HEK293 (cell line): ENCODE results near the gene PRKAR2B.

ENCODE experiments used
- SP2 ChIP-seq: fragments of 450-650 bp; formaldehyde crosslinking; IDR thresholded peaks from 2 replicates; pipeline ENCODE4 v1.5.1; 2016; ENCODE audit warnings: missing biosample characterization, missing genetic modification characterization
- TCF7L2 ChIP-seq: IDR thresholded peaks from 2 replicates; pipeline ENCODE4 v1.6.1; 2011; ENCODE audit warnings: low read depth, mild to moderate bottlenecking, inconsistent platforms, low read length, moderate library complexity, borderline replicate concordance
- ZBTB11 ChIP-seq: fragments of 450-650 bp; formaldehyde crosslinking; conservative IDR thresholded peaks from 2 replicates; pipeline ENCODE4 v1.5.1; 2016; ENCODE audit warnings: low read depth, missing biosample characterization, missing genetic modification characterization
- ZEB2 ChIP-seq: fragments of 450-650 bp; formaldehyde crosslinking; IDR thresholded peaks from 2 replicates; pipeline ENCODE4 v1.5.1; 2016; ENCODE audit warnings: missing biosample characterization, missing genetic modification characterization
- ZFP41 ChIP-seq: fragments of 450-650 bp; formaldehyde crosslinking; IDR thresholded peaks from 2 replicates; pipeline ENCODE4 v1.5.1; 2016; ENCODE audit warnings: missing biosample characterization, missing genetic modification characterization, borderline replicate concordance
- ZNF114 ChIP-seq: fragments of 450-650 bp; formaldehyde crosslinking; IDR thresholded peaks from 2 replicates; pipeline ENCODE4 v1.5.0; 2017; ENCODE audit warnings: missing biosample characterization, missing genetic modification characterization
- ZNF274 ChIP-seq, 2 experiments: fragments of 200-500 bp in 1 of 2; fragments of 450-650 bp in 1 of 2; sonication (Bioruptor generic) in 1 of 2; formaldehyde crosslinking in 1 of 2; IDR thresholded peaks; 2 replicates each; pipeline versions ENCODE4 v1.5.1 to v1.6.1; 2014 to 2016; ENCODE audit warnings: borderline replicate concordance in 1 of 2, inconsistent platforms in 1 of 2, low read length in 1 of 2, missing biosample characterization in 1 of 2, missing genetic modification characterization in 1 of 2
- ZNF280D ChIP-seq: fragments of 450-650 bp; formaldehyde crosslinking; IDR thresholded peaks from 2 replicates; pipeline ENCODE4 v1.5.1; 2016; ENCODE audit warnings: missing biosample characterization, missing genetic modification characterization
- ZNF311 ChIP-seq: fragments of 450-650 bp; formaldehyde crosslinking; IDR thresholded peaks from 2 replicates; pipeline ENCODE4 v1.5.1; 2017; ENCODE audit warnings: missing biosample characterization, missing genetic modification characterization, borderline replicate concordance
- ZNF610 ChIP-seq: fragments of 450-650 bp; formaldehyde crosslinking; IDR thresholded peaks from 2 replicates; pipeline ENCODE4 v1.5.1; 2016; ENCODE audit warnings: missing biosample characterization, missing genetic modification characterization, borderline replicate concordance
- ZNF785 ChIP-seq: fragments of 450-650 bp; formaldehyde crosslinking; IDR thresholded peaks from 2 replicates; pipeline ENCODE4 v1.5.1; 2016; ENCODE audit warnings: missing biosample characterization, missing genetic modification characterization
- TF ChIP-seq, protein P1 (sequence below): fragments of 450-650 bp; formaldehyde crosslinking; IDR thresholded peaks from 2 replicates; pipeline ENCODE4 v1.5.1; 2016; ENCODE audit warnings: missing biosample characterization, missing genetic modification characterization
- TF ChIP-seq, protein P2 (sequence below): fragments of 450-650 bp; formaldehyde crosslinking; IDR thresholded peaks from 2 replicates; pipeline ENCODE4 v1.5.1; 2016; ENCODE audit warnings: missing biosample characterization, missing genetic modification characterization, borderline replicate concordance

DNA sequence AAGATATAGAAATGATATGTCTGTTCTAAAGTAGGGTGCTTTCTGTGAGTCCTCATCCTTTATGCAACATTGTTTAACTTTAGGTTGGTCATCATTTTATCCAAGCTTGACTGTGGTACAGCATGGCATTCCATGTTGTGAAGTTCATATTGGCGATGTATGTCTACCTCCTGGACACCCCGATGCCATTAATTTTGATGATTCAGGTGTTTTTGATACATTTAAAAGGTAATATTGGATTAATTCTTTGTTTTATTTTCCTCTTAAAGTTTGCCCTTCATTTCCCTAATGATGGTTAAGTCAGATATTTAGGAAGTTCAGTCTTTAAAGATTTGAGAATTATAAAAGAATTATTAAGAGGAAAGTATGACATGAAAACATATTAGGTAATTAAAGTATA is 145.6 kb downstream of the PRKAR2B start:
- TF ChIP-seq, protein P1, sequence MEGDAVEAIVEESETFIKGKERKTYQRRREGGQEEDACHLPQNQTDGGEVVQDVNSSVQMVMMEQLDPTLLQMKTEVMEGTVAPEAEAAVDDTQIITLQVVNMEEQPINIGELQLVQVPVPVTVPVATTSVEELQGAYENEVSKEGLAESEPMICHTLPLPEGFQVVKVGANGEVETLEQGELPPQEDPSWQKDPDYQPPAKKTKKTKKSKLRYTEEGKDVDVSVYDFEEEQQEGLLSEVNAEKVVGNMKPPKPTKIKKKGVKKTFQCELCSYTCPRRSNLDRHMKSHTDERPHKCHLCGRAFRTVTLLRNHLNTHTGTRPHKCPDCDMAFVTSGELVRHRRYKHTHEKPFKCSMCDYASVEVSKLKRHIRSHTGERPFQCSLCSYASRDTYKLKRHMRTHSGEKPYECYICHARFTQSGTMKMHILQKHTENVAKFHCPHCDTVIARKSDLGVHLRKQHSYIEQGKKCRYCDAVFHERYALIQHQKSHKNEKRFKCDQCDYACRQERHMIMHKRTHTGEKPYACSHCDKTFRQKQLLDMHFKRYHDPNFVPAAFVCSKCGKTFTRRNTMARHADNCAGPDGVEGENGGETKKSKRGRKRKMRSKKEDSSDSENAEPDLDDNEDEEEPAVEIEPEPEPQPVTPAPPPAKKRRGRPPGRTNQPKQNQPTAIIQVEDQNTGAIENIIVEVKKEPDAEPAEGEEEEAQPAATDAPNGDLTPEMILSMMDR (tag by site-specific recombination) = no peak
- TF ChIP-seq ZNF274 (IDR thresholded peaks at IDR 0.05; ENCODE audit: low read length) = no peak
- TF ChIP-seq ZNF274 (tag by site-specific recombination; IDR thresholded peaks at IDR 0.05; ENCODE audit: borderline replicate concordance) = no peak
- no peak for TF ChIP-seq ZBTB11 (tag by site-specific recombination)
- no peak for TF ChIP-seq ZNF311 (tag by site-specific recombination)
- no peak for TF ChIP-seq TCF7L2
- no peak for TF ChIP-seq SP2 (tag by site-specific recombination)
- TF ChIP-seq ZNF785 = no peak
- TF ChIP-seq ZNF610 (tag by site-specific recombination) = no peak
- no peak for TF ChIP-seq ZNF280D (tag by site-specific recombination)
- no peak for TF ChIP-seq ZEB2 (tag by site-specific recombination)
- TF ChIP-seq ZFP41 (tag by site-specific recombination) = no peak
- TF ChIP-seq, protein P2, sequence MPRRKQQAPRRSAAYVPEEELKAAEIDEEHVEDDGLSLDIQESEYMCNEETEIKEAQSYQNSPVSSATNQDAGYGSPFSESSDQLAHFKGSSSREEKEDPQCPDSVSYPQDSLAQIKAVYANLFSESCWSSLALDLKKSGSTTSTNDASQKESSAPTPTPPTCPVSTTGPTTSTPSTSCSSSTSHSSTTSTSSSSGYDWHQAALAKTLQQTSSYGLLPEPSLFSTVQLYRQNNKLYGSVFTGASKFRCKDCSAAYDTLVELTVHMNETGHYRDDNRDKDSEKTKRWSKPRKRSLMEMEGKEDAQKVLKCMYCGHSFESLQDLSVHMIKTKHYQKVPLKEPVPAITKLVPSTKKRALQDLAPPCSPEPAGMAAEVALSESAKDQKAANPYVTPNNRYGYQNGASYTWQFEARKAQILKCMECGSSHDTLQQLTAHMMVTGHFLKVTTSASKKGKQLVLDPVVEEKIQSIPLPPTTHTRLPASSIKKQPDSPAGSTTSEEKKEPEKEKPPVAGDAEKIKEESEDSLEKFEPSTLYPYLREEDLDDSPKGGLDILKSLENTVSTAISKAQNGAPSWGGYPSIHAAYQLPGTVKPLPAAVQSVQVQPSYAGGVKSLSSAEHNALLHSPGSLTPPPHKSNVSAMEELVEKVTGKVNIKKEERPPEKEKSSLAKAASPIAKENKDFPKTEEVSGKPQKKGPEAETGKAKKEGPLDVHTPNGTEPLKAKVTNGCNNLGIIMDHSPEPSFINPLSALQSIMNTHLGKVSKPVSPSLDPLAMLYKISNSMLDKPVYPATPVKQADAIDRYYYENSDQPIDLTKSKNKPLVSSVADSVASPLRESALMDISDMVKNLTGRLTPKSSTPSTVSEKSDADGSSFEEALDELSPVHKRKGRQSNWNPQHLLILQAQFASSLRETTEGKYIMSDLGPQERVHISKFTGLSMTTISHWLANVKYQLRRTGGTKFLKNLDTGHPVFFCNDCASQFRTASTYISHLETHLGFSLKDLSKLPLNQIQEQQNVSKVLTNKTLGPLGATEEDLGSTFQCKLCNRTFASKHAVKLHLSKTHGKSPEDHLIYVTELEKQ = no peak
- no peak for TF ChIP-seq ZNF114 (tag by site-specific recombination)
